SU-DHL-6 (cell line): ENCODE results near the gene CTH.

Experiments
- CTCF ChIP-seq: fragments of 200-600 bp; sonication (generic); IDR thresholded peaks from one replicate; pipeline ENCODE4 v1.5.1; 2017; ENCODE audit warnings: antibody characterized with exemption, mild to moderate bottlenecking, low read length, moderate library complexity; ENCODE audit not compliant: insufficient read depth, poor library complexity, severe bottlenecking
- EZH2phosphoT487 ChIP-seq: fragments of 200-600 bp; sonication (generic), shearing (Covaris generic); conservative IDR thresholded peaks from 2 replicates; pipeline ENCODE4 v1.6.1; 2018; ENCODE audit warnings: mild to moderate bottlenecking, antibody characterized with exemption, low read length, moderate library complexity, mixed read lengths

- no peak for TF ChIP-seq CTCF
- TF ChIP-seq EZH2phosphoT487: no peak
Measured at GRCh38 chr1:70431317-70431716, 20.2 kb downstream of the CTH start.
